Fibroblast of lung (primary cell): ENCODE measurements around the gene NR6A1. TPM values are rescaled to one million over a fixed set of nuclear protein-coding genes. Genes with fewer than 3 reads are reported as not detected.
A peak's percentile ranks its signal among the peaks of the same experiment; 100 is the strongest.

ENCODE experiments used
- DNase-seq, 2 donors: peaks; one replicate each; pipeline versions ENCODE4 v3.0.0 to v3.0.0-alpha.2; 2010; ENCODE audit warnings: low read depth in 2 of 2
- H2AFZ ChIP-seq: 2 replicates; pipeline ENCODE4 v1.5.1; 2012; ENCODE audit warnings: low read length, control low read depth, inconsistent platforms
- H3K27ac ChIP-seq: 2 replicates; pipeline ENCODE4 v1.5.1; 2011; ENCODE audit warnings: low read length, control low read depth; ENCODE audit not compliant: insufficient read depth
- H3K27me3 ChIP-seq: 2 replicates; pipeline ENCODE4 v1.5.1; 2011; ENCODE audit warnings: mild to moderate bottlenecking, low read length; ENCODE audit not compliant: control insufficient read depth, insufficient read depth
- H3K36me3 ChIP-seq: 2 replicates; pipeline ENCODE4 v1.5.1; 2011; ENCODE audit warnings: low read length; ENCODE audit not compliant: control insufficient read depth, insufficient read depth
- H3K4me1 ChIP-seq: 2 replicates; pipeline ENCODE4 v1.5.1; 2011; ENCODE audit warnings: low read length; ENCODE audit not compliant: control insufficient read depth, insufficient read depth; ENCODE audit errors: extremely low read depth
- H3K4me2 ChIP-seq: 2 replicates; pipeline ENCODE4 v1.5.1; 2011; ENCODE audit warnings: low read length, control low read depth; ENCODE audit not compliant: insufficient read depth; ENCODE audit errors: extremely low read depth
- H3K4me3 ChIP-seq, 4 experiments: fragments of 200-600 bp in 1 of 4; sonication (generic) in 1 of 4; replicated peaks in 1 of 4; 2 replicates each; pipeline ENCODE4 v1.5.1; 2011 to 2016; ENCODE audit warnings: low read length in 4 of 4, low read depth in 3 of 4, mild to moderate bottlenecking in 3 of 4, control low read depth in 2 of 4, inconsistent platforms in 1 of 4, mixed read lengths in 1 of 4; ENCODE audit not compliant: insufficient read depth in 1 of 4; ENCODE audit errors: control extremely low read depth in 1 of 4
- H3K79me2 ChIP-seq: 2 replicates; pipeline ENCODE4 v1.5.1; 2012; ENCODE audit warnings: mild to moderate bottlenecking, low read length, inconsistent platforms; ENCODE audit not compliant: control insufficient read depth, insufficient read depth
- H3K9ac ChIP-seq: 2 replicates; pipeline ENCODE4 v1.5.1; 2011; ENCODE audit warnings: mild to moderate bottlenecking, low read length, control low read depth; ENCODE audit not compliant: insufficient read depth
- H3K9me3 ChIP-seq: 2 replicates; pipeline ENCODE4 v1.5.1; 2012; ENCODE audit warnings: low read depth, low read length; ENCODE audit not compliant: control insufficient read depth, insufficient read depth
- H4K20me1 ChIP-seq: 2 replicates; pipeline ENCODE4 v1.5.1; 2011; ENCODE audit warnings: low read length; ENCODE audit not compliant: control insufficient read depth, insufficient read depth; ENCODE audit errors: extremely low read depth
- EZH2 ChIP-seq: IDR thresholded peaks from 2 replicates; pipeline ENCODE4 v1.5.1; 2012; ENCODE audit warnings: low read length, control low read depth, mild to moderate bottlenecking; ENCODE audit errors: missing control alignments
- polyA plus RNA-seq, 2 donors: library from polyadenylated mRNA; depleted of rRNA in 1 of 2; stranded (reverse) in 1 of 2; unstranded in 1 of 2; fragments of >200 nt; gene quantifications; 2 replicates each; pipeline ENCODE4 v1.2.1, GENCODE V29; 2011 to 2012; ENCODE audit warnings: missing spikeins in 1 of 2
- total RNA-seq: library from RNA; depleted of rRNA; stranded (reverse); fragments of >200 nt; gene quantifications from 2 replicates; pipeline ENCODE4 v1.2.1, GENCODE V29; 2014
- TF ChIP-seq, protein P1 (sequence below), 2 donors: IDR thresholded peaks in 1 of 2; conservative IDR thresholded peaks in 1 of 2; 1 replicate in 1 of 2; 2 replicates in 1 of 2; pipeline ENCODE4 v1.5.1; 2011 to 2012; ENCODE audit warnings: low read length in 2 of 2, control low read depth in 1 of 2, inconsistent platforms in 1 of 2, low read depth in 1 of 2, mild to moderate bottlenecking in 1 of 2

The NR6A1 gene
- total and polyA plus RNA-seq, 2 donors (not counting 1 experiment from before 2014, with no cell fraction given) = 0.07 to 0.50 TPM

GRCh38 chr9:124786881-124787573 is 15.9 kb upstream of the NR6A1 start:
- Histone ChIP-seq H3K4me1 (no peaks in the 10 kb centered on the region), H3K4me3 (no peak overlapping the region), H3K79me2 (no peaks in the 10 kb centered on the region), H3K36me3 (no peaks in the 10 kb centered on the region), H3K27ac (no peak overlapping the region), H3K27me3 (no peaks in the 10 kb centered on the region), H3K9me3 (no peaks in the 10 kb centered on the region), H3K9ac (no peak overlapping the region), H3K4me2 (no peak overlapping the region), H4K20me1 (no peaks in the 10 kb centered on the region), H2AFZ (no peak overlapping the region)
- TF ChIP-seq EZH2 = no peak
- TF ChIP-seq, protein P1, sequence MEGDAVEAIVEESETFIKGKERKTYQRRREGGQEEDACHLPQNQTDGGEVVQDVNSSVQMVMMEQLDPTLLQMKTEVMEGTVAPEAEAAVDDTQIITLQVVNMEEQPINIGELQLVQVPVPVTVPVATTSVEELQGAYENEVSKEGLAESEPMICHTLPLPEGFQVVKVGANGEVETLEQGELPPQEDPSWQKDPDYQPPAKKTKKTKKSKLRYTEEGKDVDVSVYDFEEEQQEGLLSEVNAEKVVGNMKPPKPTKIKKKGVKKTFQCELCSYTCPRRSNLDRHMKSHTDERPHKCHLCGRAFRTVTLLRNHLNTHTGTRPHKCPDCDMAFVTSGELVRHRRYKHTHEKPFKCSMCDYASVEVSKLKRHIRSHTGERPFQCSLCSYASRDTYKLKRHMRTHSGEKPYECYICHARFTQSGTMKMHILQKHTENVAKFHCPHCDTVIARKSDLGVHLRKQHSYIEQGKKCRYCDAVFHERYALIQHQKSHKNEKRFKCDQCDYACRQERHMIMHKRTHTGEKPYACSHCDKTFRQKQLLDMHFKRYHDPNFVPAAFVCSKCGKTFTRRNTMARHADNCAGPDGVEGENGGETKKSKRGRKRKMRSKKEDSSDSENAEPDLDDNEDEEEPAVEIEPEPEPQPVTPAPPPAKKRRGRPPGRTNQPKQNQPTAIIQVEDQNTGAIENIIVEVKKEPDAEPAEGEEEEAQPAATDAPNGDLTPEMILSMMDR (conservative IDR thresholded peaks at IDR 0.05 in 1 of 2, IDR thresholded peaks at IDR 0.05 in 1 of 2; ENCODE audit: low read depth in 1 of 2, low read length in 2 of 2) = no peak
- no peak for DNase-seq

GRCh38 chr9:124784509-124784908 is 13.4 kb upstream of the NR6A1 start:
- H3K79me2 ChIP-seq = no peaks in the 10 kb centered on the region
- TF ChIP-seq EZH2 = no peak
- TF ChIP-seq, protein P1 (conservative IDR thresholded peaks at IDR 0.05 in 1 of 2, IDR thresholded peaks at IDR 0.05 in 1 of 2; ENCODE audit: low read depth in 1 of 2, low read length in 2 of 2) = no peak
- no peak overlapping the region for H2AFZ ChIP-seq
- H3K9ac ChIP-seq = no peak overlapping the region
- no peaks in the 10 kb centered on the region for H4K20me1 ChIP-seq
- H3K9me3 ChIP-seq = no peaks in the 10 kb centered on the region
- no peak overlapping the region for H3K4me2 ChIP-seq
- H3K4me1 ChIP-seq = peaks cover 9% of the 10 kb centered on the region
- H3K4me3 ChIP-seq = no peak overlapping the region
- H3K27me3 ChIP-seq = no peaks in the 10 kb centered on the region
- DNase-seq = peak in 1 of 2 donors; percentile 55
- H3K27ac ChIP-seq = no peak overlapping the region
- H3K36me3 ChIP-seq = no peaks in the 10 kb centered on the region

- Histone ChIP-seq H3K36me3 (no peaks in the 10 kb centered on the region), H3K27me3 (no peaks in the 10 kb centered on the region), H2AFZ (no peak overlapping the region), H3K4me1 (peaks cover 13% of the 10 kb centered on the region), H3K9me3 (no peaks in the 10 kb centered on the region), H3K9ac (no peak overlapping the region), H3K27ac (no peak overlapping the region), H3K4me2 (no peak overlapping the region), H4K20me1 (no peaks in the 10 kb centered on the region), H3K4me3 (no peak overlapping the region), H3K79me2 (no peaks in the 10 kb centered on the region)
- no peak for TF ChIP-seq EZH2
- TF ChIP-seq, protein P1 (conservative IDR thresholded peaks at IDR 0.05 in 1 of 2, IDR thresholded peaks at IDR 0.05 in 1 of 2; ENCODE audit: low read depth in 1 of 2, low read length in 2 of 2) = no peak
- DNase-seq = no peak
Measured at GRCh38 chr9:124783830-124784229, 12.7 kb upstream of the NR6A1 start.
